Testis (tissue), 2 donors: ENCODE data around the gene FAM98C.

Experiments
- POLR2A ChIP-seq: fragments of 450-650 bp; IDR thresholded peaks from one replicate; pipeline ENCODE4 v1.6.1; 2017; ENCODE audit warnings: antibody characterized with exemption, mild to moderate bottlenecking, moderate library complexity
- TF ChIP-seq, protein P1 (sequence below), 3 experiments: fragments of 450-650 bp in 2 of 3; fragments of 200-600 bp in 1 of 3; sonication (generic) in 1 of 3; IDR thresholded peaks; one replicate each; pipeline ENCODE4 v1.5.1; 2016 to 2019; ENCODE audit warnings: antibody characterized with exemption in 3 of 3, mild to moderate bottlenecking in 2 of 3, moderate library complexity in 1 of 3

- TF ChIP-seq, protein P1, sequence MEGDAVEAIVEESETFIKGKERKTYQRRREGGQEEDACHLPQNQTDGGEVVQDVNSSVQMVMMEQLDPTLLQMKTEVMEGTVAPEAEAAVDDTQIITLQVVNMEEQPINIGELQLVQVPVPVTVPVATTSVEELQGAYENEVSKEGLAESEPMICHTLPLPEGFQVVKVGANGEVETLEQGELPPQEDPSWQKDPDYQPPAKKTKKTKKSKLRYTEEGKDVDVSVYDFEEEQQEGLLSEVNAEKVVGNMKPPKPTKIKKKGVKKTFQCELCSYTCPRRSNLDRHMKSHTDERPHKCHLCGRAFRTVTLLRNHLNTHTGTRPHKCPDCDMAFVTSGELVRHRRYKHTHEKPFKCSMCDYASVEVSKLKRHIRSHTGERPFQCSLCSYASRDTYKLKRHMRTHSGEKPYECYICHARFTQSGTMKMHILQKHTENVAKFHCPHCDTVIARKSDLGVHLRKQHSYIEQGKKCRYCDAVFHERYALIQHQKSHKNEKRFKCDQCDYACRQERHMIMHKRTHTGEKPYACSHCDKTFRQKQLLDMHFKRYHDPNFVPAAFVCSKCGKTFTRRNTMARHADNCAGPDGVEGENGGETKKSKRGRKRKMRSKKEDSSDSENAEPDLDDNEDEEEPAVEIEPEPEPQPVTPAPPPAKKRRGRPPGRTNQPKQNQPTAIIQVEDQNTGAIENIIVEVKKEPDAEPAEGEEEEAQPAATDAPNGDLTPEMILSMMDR (IDR thresholded peaks at IDR 0.05) = no peak
- no peak for TF ChIP-seq POLR2A
Measured at GRCh38 chr19:38411041-38411712, 8.3 kb downstream of the FAM98C start.
